Heart left ventricle (tissue), 16 donors: ENCODE data around the gene BRD1. TPM values are rescaled to one million over a fixed set of nuclear protein-coding genes. Genes with fewer than 3 reads are reported as not detected.

Experiments
- ATAC-seq, 4 donors: fragments of 200-7000 bp; cut with Tn5 transposase; one replicate each; pipeline ENCODE4 v1.9.1; 2020 to 2022; ENCODE audit warnings: moderate library complexity in 4 of 4, mild to moderate bottlenecking in 3 of 4, moderate number of reproducible peaks in 1 of 4
- DNase-seq, 5 donors: peaks; one replicate each; pipeline ENCODE4 v3.0.0-alpha.2; 2020
- H3K27ac ChIP-seq, 12 donors: fragments of 200-600 bp; sonication (generic) in 4 of 12; one replicate each; pipeline versions ENCODE4 v1.5.0 to v1.8.0; 2016 to 2022; ENCODE audit warnings: mild to moderate bottlenecking in 2 of 12
- H3K27me3 ChIP-seq, 9 donors: fragments of 200-600 bp; sonication (generic) in 2 of 9; one replicate each; pipeline versions ENCODE4 v1.5.1 to v1.8.0; 2016 to 2022; ENCODE audit warnings: mild to moderate bottlenecking in 3 of 9
- H3K36me3 ChIP-seq, 9 donors: fragments of 200-600 bp; sonication (generic) in 2 of 9; one replicate each; pipeline versions ENCODE4 v1.5.0 to v1.8.0; 2018 to 2022; ENCODE audit warnings: mild to moderate bottlenecking in 2 of 9
- H3K4me1 ChIP-seq, 12 donors: fragments of 200-600 bp; sonication (generic) in 4 of 12; one replicate each; pipeline versions ENCODE4 v1.5.0 to v1.8.0; 2016 to 2022; ENCODE audit warnings: mild to moderate bottlenecking in 3 of 12
- H3K4me3 ChIP-seq, 12 donors: fragments of 200-600 bp; sonication (generic) in 4 of 12; one replicate each; pipeline versions ENCODE4 v1.5.0 to v1.8.0; 2017 to 2022; ENCODE audit warnings: mild to moderate bottlenecking in 9 of 12, moderate library complexity in 4 of 12
- H3K9me3 ChIP-seq, 12 donors: fragments of 200-600 bp; sonication (generic) in 4 of 12; one replicate each; pipeline versions ENCODE4 v1.5.0 to v1.8.0; 2016 to 2022; ENCODE audit warnings: mild to moderate bottlenecking in 1 of 12
- CTCF ChIP-seq, 12 donors: fragments of 200-600 bp; sonication (generic) in 4 of 12; IDR thresholded peaks; one replicate each; pipeline versions ENCODE4 v1.5.0 to v1.8.0; 2018 to 2022; ENCODE audit warnings: antibody characterized with exemption in 12 of 12, mild to moderate bottlenecking in 5 of 12
- POLR2A ChIP-seq, 2 donors: fragments of 450-650 bp; IDR thresholded peaks; one replicate each; pipeline ENCODE4 v1.6.1; 2017; ENCODE audit warnings: antibody characterized with exemption in 2 of 2, mild to moderate bottlenecking in 2 of 2, moderate library complexity in 2 of 2
- WGBS, 4 donors: extraction: QIAGEN DNeasy Blood & Tissue Kit in 2 of 4; methylation state at CpG; one replicate each; pipeline versions ENCODE4 v1.1.5 to v1.1.7; 2013 to 2018; 5-methylcytosine and 5-hydroxymethylcytosine counted together
- intact Hi-C, 10 donors: fragments of 100-400 bp; cut with DNase I; formaldehyde crosslinking; loops; one replicate each; pipeline versions ENCODE4 v1.11.1 to v1.14.2; 2022
- polyA plus RNA-seq, 2 donors: library from polyadenylated mRNA; stranded (reverse); fragments of 200-250 nt; gene quantifications; one replicate each; pipeline ENCODE4 v1.2.3, GENCODE V29; 2013
- total RNA-seq, 9 donors: library from RNA; depleted of rRNA in 2 of 9; stranded (reverse); fragments of >200 nt in 2 of 9; fragmentation: NEBNext Ultra II Directional in 3 of 9; extraction: Animal tissue kit (Norgen Biotek cat#: 25700) in 3 of 9; gene quantifications; one replicate each; pipeline versions ENCODE4 v1.1.0 to v1.2.4, GENCODE V29; 2016 to 2023
- donor health status: ischemic (EF 13 %, LVEDD 7.1; RV severe dilation, severe dysfunction).
- donor health status: healthy with polysubstance abuse.
- donor health status: DM: no; HTN: yes; CAD: no.
- donor health status: DM: no; HTN: no; CAD: no.
- donor health status: ischemic (EF 25% LVEDD 6.9; RV normal size, moderate dysfunction).
- donor health status: ischemic (EF 25% LVEDD 5.7; RV mildly dilated, moderate dysfunction).
- donor health status: healthy.
- donor health status: DM: yes; HTN: yes; CAD: no.
- donor health status: ischemic (EF 35%, LVEDD 5.7; RV mildly dilated, moderate dysfunction).
- donor health status: nonischemic (EF 11% LVEDD 7.7; RV severe dilation, severe dysfunction).
- donor health status: DM: yes; HTN: yes; CAD: no.
- donor health status: PGD.
- donor health status: ischemic (EF 29% LVEDD 5.4; RV normal size, mild dysfunction).
- donor health status: nonischemic (EF 23%, LVEDD 6.1; RV moderate dilation, normal function).

Gene BRD1
- total and polyA plus RNA-seq, 11 donors = 12.0 to 27.0 (median 17.2) TPM

- intact Hi-C loops = no loop called here
- WGBS, 4 donors = 81 to 85% (median 83%) methylated on average over 3 of the region's 3 CpGs
- DNase-seq (no peak), ATAC-seq (no peak)
- TF ChIP-seq CTCF (IDR thresholded peaks at IDR 0.05) = no peak
- TF ChIP-seq POLR2A (IDR thresholded peaks at IDR 0.05) = no peak
- Histone ChIP-seq H3K27me3 (peaks cover 0 to 15% (median 0%) of the 10 kb centered on the region in 9 donors), H3K36me3 (no peaks in the 10 kb centered on the region), H3K9me3 (peaks cover 0 to 58% (median 32%) of the 10 kb centered on the region in 12 donors), H3K27ac (no peak overlapping the region), H3K4me1 (no peaks in the 10 kb centered on the region), H3K4me3 (no peak overlapping the region)
Observed at GRCh38 chr22:49747130-49747529, 80.5 kb downstream of the BRD1 start.

GRCh38 chr22:49746065-49746464, 81.6 kb downstream of the BRD1 start:
- Histone ChIP-seq H3K9me3 (peaks cover 0 to 58% (median 32%) of the 10 kb centered on the region in 12 donors), H3K27ac (no peak overlapping the region), H3K36me3 (no peaks in the 10 kb centered on the region), H3K27me3 (peaks cover 0 to 15% (median 0%) of the 10 kb centered on the region in 9 donors), H3K4me1 (no peaks in the 10 kb centered on the region), H3K4me3 (no peak overlapping the region)
- 66 to 73% (median 68%) methylated on average over 3 of the region's 3 CpGs for WGBS, 4 donors
- ATAC-seq (no peak), DNase-seq (no peak)
- TF ChIP-seq POLR2A (IDR thresholded peaks at IDR 0.05) (no peak), CTCF (IDR thresholded peaks at IDR 0.05) (no peak)
- intact Hi-C loops = no loop called here

- intact Hi-C loops = no loop called here
- Histone ChIP-seq H3K27me3 (peaks cover 0 to 27% (median 4%) of the 10 kb centered on the region in 9 donors), H3K9me3 (peaks cover 0 to 29% (median 11%) of the 10 kb centered on the region in 12 donors), H3K4me1 (no peaks in the 10 kb centered on the region), H3K27ac (no peak overlapping the region), H3K4me3 (no peak overlapping the region), H3K36me3 (no peaks in the 10 kb centered on the region)
- WGBS, 4 donors = 69 to 74% (median 70%) methylated on average over 7 of the region's 7 CpGs
- DNase-seq (no peak), ATAC-seq (no peak)
- no peak for TF ChIP-seq CTCF (IDR thresholded peaks at IDR 0.05)
- no peak for TF ChIP-seq POLR2A (IDR thresholded peaks at IDR 0.05)
Observed at GRCh38 chr22:49740242-49740641, 87.4 kb downstream of the BRD1 start.

GRCh38 chr22:49739138-49739537, 88.5 kb downstream of the BRD1 start:
- Histone ChIP-seq H3K4me1 (no peaks in the 10 kb centered on the region), H3K9me3 (peaks cover 0 to 18% (median 2%) of the 10 kb centered on the region in 12 donors), H3K4me3 (no peak overlapping the region), H3K36me3 (no peaks in the 10 kb centered on the region), H3K27ac (no peak overlapping the region), H3K27me3 (peaks cover 0 to 33% (median 4%) of the 10 kb centered on the region in 9 donors)
- WGBS, 4 donors = 71 to 85% (median 77%) methylated on average over 2 of the region's 2 CpGs
- no peak for ATAC-seq
- no peak for TF ChIP-seq POLR2A (IDR thresholded peaks at IDR 0.05)
- TF ChIP-seq CTCF (IDR thresholded peaks at IDR 0.05) = no peak
- intact Hi-C loops = loop anchor here in 1 of 10 donors (10.0 kb wide), 1 partner anchor 1164 kb away; no protein-coding TSS in a partner anchor
- no peak for DNase-seq
